GM10266 (cell line): ENCODE measurements around the gene OR10J1.

ENCODE experiments used
- DNase-seq: peaks from one replicate; pipeline ENCODE4 v3.0.0; 2012; ENCODE audit errors: extremely low spot score
- CTCF ChIP-seq: IDR thresholded peaks from 2 replicates; pipeline ENCODE4 v1.5.1; 2012; ENCODE audit warnings: mild to moderate bottlenecking, low read depth; ENCODE audit not compliant: control insufficient read depth, insufficient read depth; ENCODE audit errors: missing control alignments

Gene OR10J1

DNA sequence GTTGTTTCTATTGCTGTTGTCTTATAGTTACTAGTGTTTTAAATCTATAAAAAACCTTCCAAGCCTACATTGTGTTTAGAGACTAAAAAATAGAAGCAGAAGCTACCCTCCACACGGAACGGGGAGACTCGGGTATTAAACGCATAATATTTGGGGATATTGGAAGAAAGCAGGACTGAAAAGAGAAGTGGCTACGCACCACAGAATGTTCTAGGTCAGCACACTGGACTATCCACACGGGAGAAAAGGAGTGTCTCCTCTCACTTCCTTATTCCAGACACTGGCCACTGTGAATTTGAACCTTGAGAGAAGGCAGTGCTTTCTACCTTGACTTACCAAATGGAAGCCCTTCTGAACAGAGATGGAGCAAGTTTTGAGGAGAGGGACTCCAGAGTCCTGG lies 8.5 kb upstream of the OR10J1 start:
- no peak for TF ChIP-seq CTCF
- no peak for DNase-seq

DNA sequence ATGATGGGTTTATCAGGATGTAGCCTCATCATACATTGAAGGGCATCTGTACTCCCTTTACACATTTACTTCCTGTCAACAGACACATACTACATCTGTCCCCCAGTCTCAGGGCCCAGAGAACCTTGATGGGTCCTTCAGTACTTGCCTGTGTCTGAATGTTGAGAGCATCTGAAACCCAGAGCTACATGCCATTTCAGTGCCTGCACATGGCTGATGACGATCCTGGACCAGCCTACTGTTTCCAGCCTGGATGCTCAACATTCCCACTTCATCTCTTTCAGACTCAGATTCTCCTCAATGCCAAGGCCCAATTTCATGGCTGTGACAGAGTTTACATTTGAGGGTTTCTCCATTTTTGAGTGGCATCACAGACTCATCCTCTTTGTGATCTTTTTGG lies 7.6 kb upstream of the OR10J1 start, which contains the start of gene OR10J4:
Gene OR10J4 (plus strand): TSS at position 301 of the 400 bp plus-strand sequence.
- DNase-seq, result no peak
- TF ChIP-seq CTCF, result no peak

DNA sequence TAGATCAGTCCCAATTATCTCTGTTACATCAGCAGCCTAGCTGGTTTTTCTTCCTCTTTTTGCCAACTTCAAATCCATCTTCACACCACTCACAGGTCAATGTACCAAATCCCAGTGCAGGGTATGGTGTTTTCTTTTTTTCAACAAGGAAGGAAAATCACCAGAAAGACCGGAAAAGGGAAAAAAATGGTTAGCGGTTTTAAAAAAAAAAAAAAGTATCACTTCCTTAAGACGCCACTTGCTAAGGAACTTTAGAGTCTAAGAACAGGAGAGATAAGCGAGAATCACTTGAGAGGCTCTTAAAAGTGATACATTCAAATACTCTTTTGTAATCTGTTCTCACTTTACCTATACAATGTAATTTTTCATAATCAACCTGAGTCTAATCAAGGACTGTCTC lies 3.1 kb upstream of the OR10J1 start:
- DNase-seq, result no peak
- no peak for TF ChIP-seq CTCF

GRCh38 chr1:159441360-159441759 lies 1.8 kb downstream of the OR10J1 start:
- DNase-seq, result no peak
- TF ChIP-seq CTCF, result no peak

DNA sequence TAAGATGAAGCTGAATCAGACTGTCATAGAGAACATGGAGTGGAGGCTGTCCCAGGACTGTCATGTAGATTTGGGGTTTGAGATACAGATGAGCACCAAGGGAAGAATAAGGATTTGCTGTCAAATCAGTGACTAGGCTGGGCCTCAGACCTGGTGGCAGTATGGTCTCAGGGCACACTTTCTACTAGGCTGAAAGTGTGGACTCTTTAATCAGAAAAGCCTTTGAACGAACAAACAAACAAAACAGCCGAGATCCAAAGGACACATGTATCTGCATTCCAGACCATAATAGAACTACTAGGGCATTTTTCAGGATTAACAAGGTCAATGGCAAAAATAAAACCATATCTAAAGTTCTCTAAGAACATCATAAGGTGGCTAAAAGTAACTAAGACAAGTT lies 2.9 kb downstream of the OR10J1 start:
- no peak for DNase-seq
- TF ChIP-seq CTCF, result no peak

DNA sequence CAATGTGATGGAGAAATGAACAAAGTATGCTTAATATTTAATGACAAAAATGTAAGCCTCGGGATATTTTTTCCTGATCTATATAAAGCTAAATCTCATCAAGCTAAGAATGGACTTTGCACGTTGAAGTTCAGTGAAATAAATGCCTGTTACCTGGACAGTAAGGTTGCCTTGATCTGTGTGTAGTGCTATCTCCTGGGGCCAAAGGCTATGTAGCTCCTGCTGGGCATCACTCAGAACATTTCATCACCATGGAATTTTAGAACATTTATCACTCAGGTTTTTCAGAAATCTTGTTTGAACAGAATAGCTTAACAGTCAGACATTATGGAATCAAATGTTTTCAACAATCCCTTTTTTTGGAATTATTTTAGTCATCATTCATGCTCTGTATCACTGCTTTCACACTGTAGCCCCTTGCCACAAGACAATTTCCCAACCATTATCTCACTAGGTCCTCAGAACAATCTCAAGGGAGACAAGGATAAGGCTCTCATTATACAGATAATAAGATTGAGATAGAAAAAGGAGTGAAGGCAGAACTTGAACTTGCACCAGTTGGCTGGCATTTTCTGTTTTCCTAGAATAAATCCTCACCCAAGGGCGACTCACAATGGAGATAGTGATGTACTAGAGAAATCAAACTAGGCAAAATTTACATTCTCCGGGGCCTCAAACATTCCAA lies 3.7 kb downstream of the OR10J1 start:
- no peak for DNase-seq
- TF ChIP-seq CTCF, result no peak

DNA sequence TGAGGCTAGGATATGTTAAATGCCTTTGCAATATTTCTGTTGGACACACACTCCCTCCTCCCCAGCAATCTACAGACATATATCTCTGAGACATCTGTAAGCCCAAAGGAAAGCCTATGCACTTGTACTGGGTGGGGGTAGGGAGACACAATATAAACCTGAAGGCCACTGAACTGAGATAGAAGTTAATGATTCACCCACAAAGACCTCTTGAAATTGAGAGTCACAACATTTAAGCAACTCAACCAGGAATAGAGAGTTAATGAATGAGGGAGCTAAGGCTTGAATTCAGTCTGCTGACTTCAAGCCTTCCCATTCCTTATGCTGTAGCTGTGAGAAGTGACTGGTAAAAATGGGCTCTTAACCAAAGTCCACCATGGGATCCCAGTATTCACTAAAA lies 5.0 kb downstream of the OR10J1 start:
- no peak for TF ChIP-seq CTCF
- DNase-seq, result no peak
